C4-2B (cell line): ENCODE measurements around the gene ERI3.

Source experiments
- CTCF ChIP-seq: fragments of 450-650 bp; conservative IDR thresholded peaks from 2 replicates; pipeline ENCODE4 v1.5.1; 2017; ENCODE audit warnings: mild to moderate bottlenecking
- ZFX ChIP-seq: fragments of 450-650 bp; IDR thresholded peaks from 2 replicates; pipeline ENCODE4 v1.6.1; 2017

- no peak for TF ChIP-seq CTCF
- no peak for TF ChIP-seq ZFX
Measured at GRCh38 chr1:44251486-44251885, 103.6 kb downstream of the ERI3 start.
